A549 (cell line): Measurements from ENCODE around the gene STXBP2. TPM values are rescaled to one million over a fixed set of nuclear protein-coding genes. Genes with fewer than 3 reads are reported as not detected.
A peak's percentile ranks its signal among the peaks of the same experiment; 100 is the strongest.

Source experiments
- ATAC-seq, 2 experiments: fragments of 200-7000 bp in 1 of 2; fragments of >200 bp in 1 of 2; cut with Nextera tagmentation in 1 of 2; cut with Tn5 transposase in 1 of 2; 3 replicates each; pipeline versions ENCODE4 v1.8.0 to v1.9.1; 2018 to 2020; ENCODE audit warnings: mild to moderate bottlenecking in 1 of 2, moderate library complexity in 1 of 2
- CTCF ChIA-PET: fragments of 300-600 bp; sonication (Branson Sonifier 250); formaldehyde crosslinking; extraction: SDS; loops from one replicate; lab custom pipeline; 2021; ENCODE audit warnings: antibody characterized with exemption, inconsistent platforms; lab: Yijun Ruan, JAX
- POLR2A ChIA-PET: fragments of 350-600 bp; formaldehyde crosslinking; extraction: SDS; loops from one replicate; lab custom pipeline; 2021; ENCODE audit warnings: antibody characterized with exemption, inconsistent platforms; lab: Yijun Ruan, JAX
- DNase-seq, 2 experiments: peaks; one replicate each; pipeline versions ENCODE4 v3.0.0 to v3.0.0-alpha.2; 2011 to 2016; ENCODE audit warnings: low read depth in 1 of 2, low spot score in 1 of 2
- FAIRE-seq: peaks from 2 replicates; lab custom pipeline; 2011; peaks lifted over from hg19 to GRCh38; lab: Jason Lieb, UNC
- H3K27ac ChIP-seq, 2 experiments: fragments of >200 bp; sonication (Bioruptor Twin); formaldehyde crosslinking; 3 replicates each; pipeline ENCODE4 v1.5.1; 2016 to 2017
- H3K4me1 ChIP-seq: fragments of >200 bp; sonication (Bioruptor Twin); formaldehyde crosslinking; 3 replicates; pipeline ENCODE4 v1.6.1; 2016
- H3K4me2 ChIP-seq: fragments of >200 bp; sonication (Bioruptor Twin); formaldehyde crosslinking; 3 replicates; pipeline ENCODE4 v1.6.1; 2016
- H3K4me3 ChIP-seq: fragments of >200 bp; sonication (Bioruptor Twin); formaldehyde crosslinking; 3 replicates; pipeline ENCODE4 v1.5.1; 2016
- H3K9me3 ChIP-seq: fragments of >200 bp; sonication (Bioruptor Twin); formaldehyde crosslinking; 3 replicates; pipeline ENCODE4 v1.6.1; 2016
- BHLHE40 ChIP-seq: IDR thresholded peaks from 2 replicates; pipeline ENCODE4 v1.6.1; 2012; ENCODE audit warnings: low read depth, low read length, inconsistent platforms
- CHD2 ChIP-seq: fragments of 150-350 bp; IDR thresholded peaks from 2 replicates; pipeline ENCODE4 v1.6.1; 2014; ENCODE audit warnings: low read length; ENCODE audit not compliant: partially characterized antibody
- CHD4 ChIP-seq: fragments of 200-600 bp; sonication (generic); IDR thresholded peaks from 2 replicates; pipeline ENCODE4 v1.6.1; 2016; ENCODE audit warnings: antibody characterized with exemption, mild to moderate bottlenecking, borderline replicate concordance
- CTCF ChIP-seq: fragments of >200 bp; sonication (Bioruptor Twin); formaldehyde crosslinking; IDR thresholded peaks from 3 replicates; pipeline ENCODE4 v1.5.1; 2016
- E2F6 ChIP-seq: IDR thresholded peaks from 2 replicates; pipeline ENCODE4 v1.6.1; 2012; ENCODE audit warnings: low read depth, borderline replicate concordance
- EHF ChIP-seq: fragments of 250-450 bp; sonication (Bioruptor Pico); IDR thresholded peaks from 2 replicates; pipeline ENCODE4 v1.5.0; 2020; ENCODE audit warnings: mild to moderate bottlenecking
- EHMT2 ChIP-seq: fragments of 200-600 bp; sonication (generic); IDR thresholded peaks from 2 replicates; pipeline ENCODE4 v1.6.1; 2016; ENCODE audit warnings: antibody characterized with exemption, low read depth, mild to moderate bottlenecking, moderate library complexity
- ELK1 ChIP-seq: fragments of 150-350 bp; IDR thresholded peaks from 2 replicates; pipeline ENCODE4 v1.6.1; 2014; ENCODE audit warnings: low read depth, mild to moderate bottlenecking, low read length
- EP300 ChIP-seq, 2 experiments: fragments of >200 bp; sonication (Bioruptor Twin); formaldehyde crosslinking; IDR thresholded peaks; 2 replicates in 1 of 2; 3 replicates in 1 of 2; pipeline ENCODE4 v1.6.1; 2016 to 2017
- FOSL2 ChIP-seq, 2 experiments: fragments of 450-650 bp in 1 of 2; fragments of >200 bp in 1 of 2; sonication (Bioruptor Twin) in 1 of 2; formaldehyde crosslinking; IDR thresholded peaks; 2 replicates each; pipeline versions ENCODE4 v1.5.0 to v1.6.1; 2016 to 2020; ENCODE audit warnings: mild to moderate bottlenecking in 1 of 2, moderate library complexity in 1 of 2
- HDAC2 ChIP-seq: fragments of 200-600 bp; sonication (generic); IDR thresholded peaks from 2 replicates; pipeline ENCODE4 v1.6.1; 2016
- HEYL ChIP-seq: fragments of 250-450 bp; sonication (Bioruptor Pico); IDR thresholded peaks from 2 replicates; pipeline ENCODE4 v1.8.0; 2021; ENCODE audit warnings: mild to moderate bottlenecking, moderate library complexity
- HOXA7 ChIP-seq: fragments of 250-450 bp; sonication (Bioruptor Pico); IDR thresholded peaks from 2 replicates; pipeline ENCODE4 v1.5.0; 2020; ENCODE audit warnings: mild to moderate bottlenecking, moderate library complexity
- MAZ ChIP-seq: fragments of 150-350 bp; IDR thresholded peaks from 2 replicates; pipeline ENCODE4 v1.6.1; 2014; ENCODE audit warnings: antibody characterized with exemption, low read depth, low read length, borderline replicate concordance
- MYC ChIP-seq: IDR thresholded peaks from 2 replicates; pipeline ENCODE4 v1.6.1; 2012; ENCODE audit warnings: mild to moderate bottlenecking, inconsistent platforms, low read length, improper control_type of control experiment, borderline replicate concordance
- NFE2L2 ChIP-seq: fragments of 150-350 bp; conservative IDR thresholded peaks from 2 replicates; pipeline ENCODE4 v1.6.1; 2014; ENCODE audit warnings: low read length
- NR3C1 ChIP-seq: fragments of >200 bp; sonication (Bioruptor Twin); formaldehyde crosslinking; IDR thresholded peaks from 3 replicates; pipeline ENCODE4 v1.6.1; 2017
- PHF8 ChIP-seq: fragments of 200-600 bp; sonication (generic); IDR thresholded peaks from 2 replicates; pipeline ENCODE4 v1.6.1; 2016; ENCODE audit warnings: low read depth, mild to moderate bottlenecking, antibody characterized with exemption, moderate library complexity, borderline replicate concordance
- POLR2A ChIP-seq: IDR thresholded peaks from 2 replicates; pipeline ENCODE4 v1.6.1; 2012; ENCODE audit warnings: mild to moderate bottlenecking, low read length
- POLR2AphosphoS2 ChIP-seq: conservative IDR thresholded peaks from 2 replicates; pipeline ENCODE4 v1.6.1; 2012; ENCODE audit warnings: low read length, improper control_type of control experiment, inconsistent platforms
- RAD21 ChIP-seq, 2 experiments: fragments of >200 bp in 1 of 2; sonication (Bioruptor Twin) in 1 of 2; formaldehyde crosslinking in 1 of 2; IDR thresholded peaks in 1 of 2; conservative IDR thresholded peaks in 1 of 2; 2 replicates in 1 of 2; 3 replicates in 1 of 2; pipeline ENCODE4 v1.6.1; 2012 to 2018; ENCODE audit warnings: inconsistent platforms in 1 of 2
- RARB ChIP-seq: fragments of 250-450 bp; sonication (Bioruptor Pico); IDR thresholded peaks from 2 replicates; pipeline ENCODE4 v1.8.0; 2021; ENCODE audit warnings: mild to moderate bottlenecking, moderate library complexity
- RFX5 ChIP-seq: fragments of 450-650 bp; IDR thresholded peaks from 2 replicates; pipeline ENCODE4 v1.7.1; 2014; ENCODE audit warnings: antibody characterized with exemption, mild to moderate bottlenecking, moderate library complexity
- RNF2 ChIP-seq: fragments of 200-600 bp; sonication (generic); IDR thresholded peaks from 2 replicates; pipeline ENCODE4 v1.6.1; 2016; ENCODE audit warnings: low read depth, mild to moderate bottlenecking, antibody characterized with exemption, moderate library complexity, borderline replicate concordance
- TP53 ChIP-seq: fragments of 250-450 bp; sonication (Bioruptor Pico); IDR thresholded peaks from 2 replicates; pipeline ENCODE4 v1.5.0; 2021; ENCODE audit warnings: mild to moderate bottlenecking, moderate library complexity
- ZC3H11A ChIP-seq: fragments of 450-650 bp; IDR thresholded peaks from 2 replicates; pipeline ENCODE4 v1.6.1; 2014; ENCODE audit warnings: antibody characterized with exemption, mild to moderate bottlenecking
- ZSCAN20 ChIP-seq: fragments of 250-450 bp; sonication (Bioruptor Pico); IDR thresholded peaks from 2 replicates; pipeline ENCODE4 v1.8.0; 2022; ENCODE audit warnings: mild to moderate bottlenecking, moderate library complexity
- WGBS: methylation state at CpG from one replicate; pipeline ENCODE4 v1.1.6; 2017; ENCODE audit errors: missing lambda C conversion rate; 5-methylcytosine and 5-hydroxymethylcytosine counted together
- polyA minus RNA-seq: library from RNA; depleted of rRNA, polyadenylated mRNA; stranded (reverse); fragments of >200 nt; gene quantifications from 2 replicates; pipeline ENCODE4 v1.2.3, GENCODE V29; 2011; rRNA and poly(A)+ RNA removed
- polyA plus RNA-seq, 4 experiments: library from polyadenylated mRNA; depleted of rRNA in 3 of 4; stranded (reverse); fragments of >200 nt; fragmentation: RNase III in 1 of 4; extraction: RNeasy Plus Mini Kit Qiagen cat#74134 plus additional on column Dnase treatment in 1 of 4; gene quantifications; 2 replicates in 3 of 4; 3 replicates in 1 of 4; pipeline ENCODE4 v1.2.3, GENCODE V29; 2011 to 2017
- TF ChIP-seq, protein P1 (sequence below): fragments of 200-600 bp; sonication (generic); IDR thresholded peaks from 2 replicates; pipeline ENCODE4 v1.6.1; 2016; ENCODE audit warnings: antibody characterized with exemption, mild to moderate bottlenecking, moderate library complexity
- TF ChIP-seq, protein P2 (sequence below): fragments of 250-450 bp; sonication (Bioruptor Pico); IDR thresholded peaks from 2 replicates; pipeline ENCODE4 v1.5.0; 2021; ENCODE audit warnings: mild to moderate bottlenecking, moderate library complexity, borderline replicate concordance
- TF ChIP-seq, protein P3 (sequence below): fragments of >200 bp; sonication (Bioruptor Twin); formaldehyde crosslinking; IDR thresholded peaks from 2 replicates; pipeline ENCODE4 v1.6.1; 2016

STXBP2 gene
- polyA plus RNA-seq (2011; rRNA removed) (44.4 and 47.2 TPM in 2 replicates), polyA plus RNA-seq (2017; fragmentation: RNase III; extraction: RNeasy Plus Mini Kit Qiagen cat#74134 plus additional on column Dnase treatment) (39.4 to 47.6 TPM (median 41.4 TPM) in 3 replicates), polyA minus RNA-seq (129 and 144 TPM in 2 replicates)
- 57.5 and 63.0 TPM in 2 replicates for polyA plus RNA-seq (2012; cell fraction: cytosol; rRNA removed)
- polyA plus RNA-seq (2012; cell fraction: nucleus; rRNA removed), result 163 and 178 TPM in 2 replicates

- Histone ChIP-seq H3K9me3 (no peaks in the 10 kb centered on the region), H3K27ac (peak within 1 kb of the TSS; percentile 77 to 98), H3K4me3 (peak within 1 kb of the TSS; percentile 64), H3K4me1 (no peaks in the 10 kb centered on the region), H3K4me2 (peak within 1 kb of the TSS; percentile 75)
- peak; percentile 61 to 86 for ATAC-seq
- POLR2A ChIA-PET, result interaction anchor here (1.0 kb wide), 1 partner anchor 31 kb away, joined by 5 read pairs; no protein-coding TSS in a partner anchor
- CTCF ChIA-PET, result interaction anchor here (0.7 to 1.3 kb wide), 2 partner anchors 10 to 44 kb away, joined by 3 read pairs; partner anchors contain the start of gene TRAPPC5
- 9% methylated on average over 9 of the region's 61 CpGs for WGBS
- FAIRE-seq, result no peak
- DNase-seq, result peak; percentile 75 to 77
- no peak for TF ChIP-seq TP53 (CRISPR knock-in tag)
- peak; percentile 64; the same call in 1 of the 2 replicates for TF ChIP-seq E2F6
- no peak for TF ChIP-seq FOSL2 (IDR thresholded peaks at IDR 0.05)
- TF ChIP-seq FOSL2 (CRISPR knock-in tag; IDR thresholded peaks at IDR 0.05), result no peak
- TF ChIP-seq, protein P1, sequence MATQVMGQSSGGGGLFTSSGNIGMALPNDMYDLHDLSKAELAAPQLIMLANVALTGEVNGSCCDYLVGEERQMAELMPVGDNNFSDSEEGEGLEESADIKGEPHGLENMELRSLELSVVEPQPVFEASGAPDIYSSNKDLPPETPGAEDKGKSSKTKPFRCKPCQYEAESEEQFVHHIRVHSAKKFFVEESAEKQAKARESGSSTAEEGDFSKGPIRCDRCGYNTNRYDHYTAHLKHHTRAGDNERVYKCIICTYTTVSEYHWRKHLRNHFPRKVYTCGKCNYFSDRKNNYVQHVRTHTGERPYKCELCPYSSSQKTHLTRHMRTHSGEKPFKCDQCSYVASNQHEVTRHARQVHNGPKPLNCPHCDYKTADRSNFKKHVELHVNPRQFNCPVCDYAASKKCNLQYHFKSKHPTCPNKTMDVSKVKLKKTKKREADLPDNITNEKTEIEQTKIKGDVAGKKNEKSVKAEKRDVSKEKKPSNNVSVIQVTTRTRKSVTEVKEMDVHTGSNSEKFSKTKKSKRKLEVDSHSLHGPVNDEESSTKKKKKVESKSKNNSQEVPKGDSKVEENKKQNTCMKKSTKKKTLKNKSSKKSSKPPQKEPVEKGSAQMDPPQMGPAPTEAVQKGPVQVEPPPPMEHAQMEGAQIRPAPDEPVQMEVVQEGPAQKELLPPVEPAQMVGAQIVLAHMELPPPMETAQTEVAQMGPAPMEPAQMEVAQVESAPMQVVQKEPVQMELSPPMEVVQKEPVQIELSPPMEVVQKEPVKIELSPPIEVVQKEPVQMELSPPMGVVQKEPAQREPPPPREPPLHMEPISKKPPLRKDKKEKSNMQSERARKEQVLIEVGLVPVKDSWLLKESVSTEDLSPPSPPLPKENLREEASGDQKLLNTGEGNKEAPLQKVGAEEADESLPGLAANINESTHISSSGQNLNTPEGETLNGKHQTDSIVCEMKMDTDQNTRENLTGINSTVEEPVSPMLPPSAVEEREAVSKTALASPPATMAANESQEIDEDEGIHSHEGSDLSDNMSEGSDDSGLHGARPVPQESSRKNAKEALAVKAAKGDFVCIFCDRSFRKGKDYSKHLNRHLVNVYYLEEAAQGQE, result no peak
- no peak for TF ChIP-seq NR3C1
- TF ChIP-seq HEYL (CRISPR knock-in tag), result no peak
- no peak for TF ChIP-seq MAZ
- no peak for TF ChIP-seq HOXA7
- TF ChIP-seq CTCF, result no peak
- TF ChIP-seq ZSCAN20 (CRISPR knock-in tag), result no peak
- TF ChIP-seq CHD4, result no peak
- TF ChIP-seq MYC, result no peak
- no peak for TF ChIP-seq EHF (CRISPR knock-in tag)
- TF ChIP-seq NFE2L2, result no peak
- TF ChIP-seq HDAC2, result no peak
- TF ChIP-seq CHD2, result no peak
- no peak for TF ChIP-seq RAD21 (conservative IDR thresholded peaks at IDR 0.05 in 1 of 2, IDR thresholded peaks at IDR 0.05 in 1 of 2)
- no peak for TF ChIP-seq BHLHE40
- peak; percentile 73; the same call in 1 of the 2 replicates for TF ChIP-seq PHF8
- TF ChIP-seq RFX5, result no peak
- TF ChIP-seq POLR2AphosphoS2, result no peak
- no peak for TF ChIP-seq EP300 (IDR thresholded peaks at IDR 0.05)
- no peak for TF ChIP-seq EHMT2
- TF ChIP-seq RARB (CRISPR knock-in tag), result no peak
- no peak for TF ChIP-seq ELK1
- no peak for TF ChIP-seq ZC3H11A
- peak; percentile 58 for TF ChIP-seq POLR2A
- TF ChIP-seq, protein P2, sequence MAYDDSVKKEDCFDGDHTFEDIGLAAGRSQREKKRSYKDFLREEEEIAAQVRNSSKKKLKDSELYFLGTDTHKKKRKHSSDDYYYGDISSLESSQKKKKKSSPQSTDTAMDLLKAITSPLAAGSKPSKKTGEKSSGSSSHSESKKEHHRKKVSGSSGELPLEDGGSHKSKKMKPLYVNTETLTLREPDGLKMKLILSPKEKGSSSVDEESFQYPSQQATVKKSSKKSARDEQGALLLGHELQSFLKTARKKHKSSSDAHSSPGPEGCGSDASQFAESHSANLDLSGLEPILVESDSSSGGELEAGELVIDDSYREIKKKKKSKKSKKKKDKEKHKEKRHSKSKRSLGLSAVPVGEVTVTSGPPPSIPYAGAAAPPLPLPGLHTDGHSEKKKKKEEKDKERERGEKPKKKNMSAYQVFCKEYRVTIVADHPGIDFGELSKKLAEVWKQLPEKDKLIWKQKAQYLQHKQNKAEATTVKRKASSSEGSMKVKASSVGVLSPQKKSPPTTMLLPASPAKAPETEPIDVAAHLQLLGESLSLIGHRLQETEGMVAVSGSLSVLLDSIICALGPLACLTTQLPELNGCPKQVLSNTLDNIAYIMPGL, result no peak
- TF ChIP-seq RNF2, result no peak
- TF ChIP-seq, protein P3, sequence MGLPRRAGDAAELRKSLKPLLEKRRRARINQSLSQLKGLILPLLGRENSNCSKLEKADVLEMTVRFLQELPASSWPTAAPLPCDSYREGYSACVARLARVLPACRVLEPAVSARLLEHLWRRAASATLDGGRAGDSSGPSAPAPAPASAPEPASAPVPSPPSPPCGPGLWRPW, result no peak
Observed at GRCh38 chr19:7636691-7637373, at the start of gene STXBP2. STXBP2 (plus strand) TSS chr19:7637110; CDS start chr19:7637150, 40 bp downstream.
